Measurements from ENCODE around the gene SLC6A3.

The SLC6A3 gene

DNA sequence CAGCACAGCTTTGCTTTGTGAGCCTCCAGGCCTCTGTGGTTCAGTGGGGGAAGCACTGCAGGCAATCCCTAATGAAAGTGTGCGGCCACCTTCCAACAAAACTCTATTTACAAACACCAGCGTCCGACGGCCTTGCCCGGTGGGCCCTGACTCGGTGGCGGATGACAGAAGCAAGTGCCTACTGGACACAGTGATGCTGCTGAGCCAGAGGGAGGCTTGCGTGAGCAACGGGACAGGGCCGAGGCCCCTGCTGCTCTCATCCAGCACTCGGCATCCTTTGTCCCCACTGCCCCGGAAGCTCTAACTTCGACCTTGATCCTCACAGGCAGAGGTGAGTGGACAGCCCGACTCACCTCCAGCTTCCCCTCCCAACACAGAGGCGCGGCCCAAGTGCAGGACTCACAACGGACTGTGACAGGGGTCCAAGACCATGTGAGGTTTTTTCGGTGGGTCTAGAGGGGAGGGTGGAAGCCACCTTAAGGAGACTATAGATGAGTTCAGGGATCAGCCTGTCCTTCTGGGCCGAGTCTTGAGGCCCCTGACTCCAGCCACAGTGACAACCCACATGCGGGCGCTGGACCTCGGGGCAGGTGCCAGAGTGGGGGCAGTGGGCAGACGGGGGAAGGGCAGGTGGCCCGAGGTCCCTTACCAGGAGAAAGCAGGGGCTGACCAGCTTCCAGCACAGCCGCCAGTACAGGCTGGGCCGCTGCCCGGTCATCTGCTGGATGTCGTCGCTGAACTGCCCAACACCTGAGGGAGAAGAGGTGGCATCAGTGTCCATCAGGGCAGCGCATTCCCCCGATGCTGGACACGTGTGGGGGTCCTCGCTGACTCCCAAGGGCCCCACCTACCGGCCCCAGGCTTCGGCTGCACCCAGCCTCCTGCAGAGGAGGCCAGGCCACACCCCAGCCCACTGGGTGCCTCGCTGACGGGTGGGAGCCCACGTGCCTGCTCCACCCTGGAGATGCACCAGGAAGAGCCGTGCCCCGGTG is 39.4 kb downstream of the SLC6A3 start:
- no peak for DNase-seq (ENCODE audit: low read depth)

DNA sequence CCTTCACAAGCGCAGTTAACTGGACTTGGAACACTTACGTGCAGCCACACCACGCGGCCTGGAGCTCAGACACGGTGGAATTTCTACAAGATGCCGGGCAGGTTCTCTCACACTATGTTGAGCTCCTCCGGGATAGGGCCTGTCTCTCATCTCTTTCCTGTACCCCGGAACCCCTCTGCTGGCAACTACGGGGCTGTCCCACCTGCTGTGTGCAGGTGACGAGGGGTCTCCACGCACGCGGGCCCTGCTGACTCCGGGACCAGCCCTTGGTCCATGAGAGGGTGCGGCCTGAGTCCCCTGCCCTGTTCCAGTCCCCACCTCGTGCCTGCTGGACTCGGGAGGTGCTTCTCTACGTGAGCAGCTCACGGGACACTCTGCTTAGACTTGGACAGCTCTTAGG is 40.1 kb downstream of the SLC6A3 start:
- DNase-seq (ENCODE audit: low read depth), result no peak

DNA sequence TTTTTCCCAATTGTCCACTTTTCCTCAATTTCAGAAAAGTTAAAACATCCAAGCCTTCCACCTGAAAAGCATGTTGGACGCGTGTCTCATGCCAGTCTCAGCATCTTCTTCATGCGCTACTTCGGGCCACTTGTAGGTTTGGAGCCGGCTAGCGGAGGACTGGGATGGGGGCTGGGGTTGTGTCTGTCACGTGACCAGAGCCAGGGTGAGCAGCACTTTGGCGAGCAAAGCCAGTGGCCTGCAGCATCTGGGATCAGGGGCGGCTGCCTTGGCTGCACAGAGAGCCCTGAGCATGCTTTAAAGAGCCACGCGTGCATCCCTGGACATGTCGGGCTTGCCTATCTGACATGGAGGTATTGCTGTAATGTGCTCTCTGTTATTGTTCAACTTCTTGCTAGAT is 41.2 kb downstream of the SLC6A3 start:
- no peak for DNase-seq (ENCODE audit: low read depth)

DNA sequence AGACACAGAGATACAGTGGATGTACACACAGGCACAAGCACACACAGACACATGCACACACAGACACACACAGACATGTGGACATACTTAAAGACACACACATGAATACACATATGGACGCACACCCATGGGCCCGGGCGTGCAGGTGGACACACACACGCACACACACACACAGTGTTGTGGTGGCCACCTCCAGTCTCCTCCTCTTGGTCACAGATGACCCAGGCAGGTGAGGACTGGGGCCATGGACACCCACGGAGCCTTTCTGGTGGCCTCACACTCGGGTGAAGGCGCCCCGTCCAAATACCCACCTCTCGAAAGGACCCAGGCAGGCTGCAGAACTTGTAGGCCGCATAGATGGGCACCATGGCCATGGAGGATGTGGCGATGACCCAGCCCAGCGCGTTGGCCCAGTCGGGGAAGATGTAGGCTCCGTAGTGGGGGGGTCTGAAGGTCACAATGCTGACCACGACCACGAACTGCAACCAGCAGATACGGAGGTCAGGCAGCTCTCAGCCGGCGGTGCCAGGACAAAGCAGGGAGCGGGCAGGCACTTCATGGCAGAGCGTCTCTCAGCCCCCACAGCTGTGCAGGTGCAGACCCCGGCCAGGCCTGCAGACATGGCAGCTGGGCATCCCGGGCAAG is 42.5 kb downstream of the SLC6A3 start:
- DNase-seq (ENCODE audit: low read depth), result no peak

DNA sequence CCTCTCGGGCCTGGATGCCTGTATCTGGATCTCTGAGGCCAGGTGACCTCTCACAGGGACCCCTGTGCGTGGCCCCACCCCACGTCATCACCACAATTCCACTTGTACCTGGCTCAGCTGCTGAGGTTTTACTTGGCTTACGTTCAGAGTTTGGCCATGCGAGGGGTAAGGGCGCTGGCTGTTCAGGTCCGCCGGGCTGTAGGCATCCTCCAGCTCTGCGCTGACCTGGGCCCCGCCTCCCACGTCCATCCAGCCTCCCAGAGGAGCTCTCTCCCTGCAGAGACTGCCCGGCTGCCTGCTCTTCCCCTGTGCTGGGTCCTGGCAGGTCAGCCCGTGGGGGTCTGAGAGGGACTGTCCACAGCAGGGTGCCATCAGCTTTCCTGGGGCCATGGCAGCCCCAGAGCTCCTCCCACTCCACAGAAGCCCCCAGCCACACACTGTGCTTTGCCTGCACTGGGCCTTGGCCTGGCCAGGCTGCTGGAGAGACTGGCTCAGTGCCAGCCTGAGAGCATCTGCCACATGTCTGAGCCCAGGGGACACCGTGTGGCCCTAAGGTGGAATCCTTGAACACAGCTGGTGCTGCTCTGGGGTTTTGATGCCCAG is 43.6 kb downstream of the SLC6A3 start:
- no peak for DNase-seq (ENCODE audit: low read depth)

DNA sequence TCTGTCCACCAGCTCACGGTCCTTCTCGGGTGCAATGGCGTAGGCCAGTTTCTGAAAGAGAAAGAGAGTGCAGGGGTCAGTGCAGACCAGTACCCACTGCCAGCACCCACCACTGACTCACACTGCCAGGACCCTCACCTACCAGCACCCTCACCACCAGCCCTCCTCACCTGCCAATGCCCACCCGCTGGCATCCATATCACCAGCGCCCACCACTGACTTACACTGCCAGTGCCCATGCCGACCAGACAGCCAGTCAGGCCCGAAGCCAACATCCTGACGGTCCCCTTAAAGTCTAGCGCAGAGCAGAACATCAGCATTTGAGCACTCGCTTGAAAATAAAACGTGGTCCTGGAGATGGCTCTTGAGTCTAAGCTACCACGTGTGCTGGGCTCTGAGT is 44.3 kb downstream of the SLC6A3 start:
- DNase-seq (ENCODE audit: low read depth), result no peak

DNA sequence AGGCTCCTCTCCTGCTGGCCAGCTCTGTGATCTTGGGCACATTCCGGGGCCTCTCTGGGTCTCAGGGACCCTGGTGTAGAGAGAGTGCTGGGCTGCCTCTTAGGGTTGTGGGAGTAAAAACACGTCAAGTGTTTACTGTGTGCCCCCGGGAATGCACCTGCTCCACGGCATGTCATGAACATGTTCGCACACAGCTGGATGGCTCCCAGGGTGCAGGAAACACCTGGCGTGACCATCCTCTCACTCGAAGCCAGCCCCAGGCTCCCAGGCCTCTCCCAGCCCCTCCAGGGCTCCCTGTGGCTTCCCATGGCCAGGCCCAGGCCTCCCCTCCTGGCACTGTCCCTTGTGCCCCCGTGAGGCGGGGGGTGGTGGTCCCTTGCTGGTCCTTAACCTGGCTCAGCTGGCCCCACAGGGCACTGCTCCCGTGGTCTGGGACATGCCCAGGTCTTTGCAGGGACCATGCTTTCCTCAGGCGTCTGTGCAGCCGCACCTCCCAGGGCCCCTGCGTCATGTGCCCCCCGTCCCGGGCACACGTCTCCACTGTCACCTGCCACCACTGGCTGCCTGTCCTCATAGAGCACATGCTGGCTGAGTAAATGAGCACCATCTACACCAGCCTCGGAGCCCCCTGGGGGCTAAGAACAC is 44.9 kb downstream of the SLC6A3 start:
- no peak for DNase-seq (ENCODE audit: low read depth)

DNA sequence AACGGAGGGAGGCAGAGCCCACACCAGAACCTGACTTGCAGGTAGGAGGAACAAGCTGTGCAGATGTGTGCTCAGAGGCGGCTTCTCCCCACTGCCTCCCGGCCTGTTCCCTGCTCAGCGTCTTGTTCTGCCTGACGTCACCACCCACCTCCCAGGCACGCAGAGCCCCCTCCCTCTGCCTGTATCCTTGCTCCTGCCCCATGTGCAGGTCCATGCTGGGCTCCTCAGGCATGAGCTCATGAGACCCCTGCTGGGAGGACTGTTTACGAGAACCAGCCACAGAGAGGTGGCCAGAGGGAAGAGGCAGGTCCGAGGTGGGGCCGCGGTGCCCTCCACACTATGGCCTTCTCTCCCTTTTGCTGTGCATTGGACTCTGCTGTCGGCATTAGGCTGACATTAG is 45.5 kb downstream of the SLC6A3 start:
- DNase-seq (ENCODE audit: low read depth), result no peak

DNA sequence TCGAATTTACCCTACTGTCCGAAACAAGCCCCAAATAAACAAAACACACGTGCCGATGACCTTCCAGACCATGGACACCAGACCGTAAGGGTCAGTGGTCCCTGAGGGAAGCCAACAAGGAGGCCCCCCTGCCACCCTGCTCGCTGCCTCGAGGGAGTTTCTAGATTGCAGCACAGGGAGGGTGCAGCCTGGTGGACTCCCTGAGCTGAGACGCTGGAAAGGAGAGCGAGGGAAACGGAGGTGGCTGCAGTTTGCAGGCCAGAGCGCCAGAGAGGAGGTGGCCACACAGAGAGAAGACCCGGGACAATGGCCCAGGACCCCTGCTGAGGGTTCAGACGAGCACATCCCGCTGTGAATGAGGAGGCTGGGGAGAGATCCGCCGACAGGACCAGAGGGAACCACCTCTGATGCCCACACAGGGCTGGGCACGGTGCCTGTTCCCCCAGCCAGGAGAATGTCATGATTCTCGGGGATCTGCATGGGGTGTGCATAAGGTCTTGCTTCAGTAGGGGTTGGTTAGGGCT is 48.9 kb downstream of the SLC6A3 start:
- DNase-seq (ENCODE audit: low read depth), result no peak

DNA sequence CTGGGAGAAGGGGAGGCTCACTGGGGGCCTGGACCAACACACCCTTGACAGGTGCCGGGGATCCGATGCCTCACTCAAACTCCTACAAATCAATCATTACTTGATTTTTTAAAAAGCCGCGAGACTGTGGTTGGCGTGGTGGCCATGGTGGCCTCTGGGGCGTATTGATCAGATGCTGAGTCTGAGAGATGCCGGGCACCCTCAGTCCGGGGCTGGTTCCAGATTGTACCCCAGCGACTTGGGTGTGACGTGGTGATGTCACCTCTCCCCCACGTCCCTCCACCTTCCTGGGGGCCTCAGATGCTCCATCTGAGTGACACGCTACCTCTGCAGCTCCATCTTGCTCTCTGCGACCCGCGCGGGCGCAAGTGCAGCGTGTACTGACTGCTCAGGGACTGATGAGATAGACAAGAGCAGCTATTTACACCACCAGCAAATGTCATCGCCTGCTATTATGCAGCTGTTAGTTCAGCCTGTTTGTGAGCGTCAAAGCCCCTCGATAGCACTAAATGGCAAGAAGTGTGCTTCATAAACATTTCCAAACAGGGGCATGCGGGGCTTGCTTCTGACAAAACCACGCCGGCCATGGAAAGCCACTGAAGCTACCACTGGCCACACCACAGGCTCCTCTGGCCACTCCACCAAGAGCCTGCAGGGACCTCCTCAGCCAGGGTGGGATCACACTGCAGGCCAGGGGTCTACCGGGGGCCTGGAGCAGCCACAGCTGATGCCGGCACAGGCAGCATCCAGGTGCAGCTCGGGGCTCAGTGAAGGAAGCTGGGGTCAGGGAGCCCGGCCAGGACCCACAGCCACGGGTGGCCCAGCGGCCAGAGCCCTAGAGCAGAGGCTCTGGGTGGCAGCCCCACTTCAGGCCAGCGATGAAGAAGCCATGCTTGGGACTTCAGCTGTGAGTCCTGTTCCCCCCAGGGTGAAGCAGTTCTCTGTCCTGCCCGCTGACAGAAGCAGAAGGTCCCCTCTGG is 50.1 kb downstream of the SLC6A3 start:
- no peak for DNase-seq (ENCODE audit: low read depth)

DNA sequence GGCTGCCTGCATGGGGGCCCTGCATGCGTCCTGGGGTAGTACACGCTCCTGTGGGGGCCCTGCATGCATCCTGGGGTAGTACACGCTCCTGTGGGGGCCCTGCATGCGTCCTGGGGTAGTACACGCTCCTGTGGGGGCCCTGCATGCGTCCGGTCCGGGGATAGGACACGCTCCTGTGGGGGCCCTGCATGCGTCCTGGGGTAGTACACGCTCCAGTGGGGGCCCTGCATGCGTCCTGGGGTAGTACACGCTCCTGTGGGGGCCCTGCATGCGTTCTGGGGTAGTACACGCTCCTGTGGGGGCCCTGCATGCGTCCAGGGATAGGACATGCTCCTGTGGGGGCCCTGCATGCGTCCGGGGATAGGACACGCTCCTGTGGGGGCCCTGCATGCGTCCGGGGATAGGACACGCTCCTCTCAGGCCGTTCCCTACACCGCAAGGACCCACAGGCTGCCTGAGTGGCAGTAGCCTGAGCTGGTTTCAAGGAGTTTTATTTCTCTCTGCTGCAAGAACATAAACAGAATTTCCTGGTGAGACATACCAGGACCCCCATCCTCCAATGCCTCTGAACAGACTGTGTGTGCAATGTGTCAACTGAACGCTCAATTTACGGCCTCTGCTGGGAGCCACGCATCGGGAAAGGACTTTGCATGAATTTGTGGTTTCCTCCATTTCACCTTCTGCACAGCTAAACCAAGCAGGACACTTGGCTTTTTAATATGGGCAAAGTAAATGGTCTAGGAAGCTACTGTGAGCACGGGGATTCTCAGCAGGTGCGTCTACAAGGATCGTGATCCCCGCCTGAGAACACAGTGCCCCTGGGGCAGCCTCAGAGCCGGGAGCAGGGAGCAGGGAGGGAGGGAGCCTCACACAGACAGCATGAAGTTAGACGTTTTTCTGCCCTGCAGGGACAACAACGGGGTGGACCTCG is 51.4 kb downstream of the SLC6A3 start:
- DNase-seq (ENCODE audit: low read depth), result no peak

DNA sequence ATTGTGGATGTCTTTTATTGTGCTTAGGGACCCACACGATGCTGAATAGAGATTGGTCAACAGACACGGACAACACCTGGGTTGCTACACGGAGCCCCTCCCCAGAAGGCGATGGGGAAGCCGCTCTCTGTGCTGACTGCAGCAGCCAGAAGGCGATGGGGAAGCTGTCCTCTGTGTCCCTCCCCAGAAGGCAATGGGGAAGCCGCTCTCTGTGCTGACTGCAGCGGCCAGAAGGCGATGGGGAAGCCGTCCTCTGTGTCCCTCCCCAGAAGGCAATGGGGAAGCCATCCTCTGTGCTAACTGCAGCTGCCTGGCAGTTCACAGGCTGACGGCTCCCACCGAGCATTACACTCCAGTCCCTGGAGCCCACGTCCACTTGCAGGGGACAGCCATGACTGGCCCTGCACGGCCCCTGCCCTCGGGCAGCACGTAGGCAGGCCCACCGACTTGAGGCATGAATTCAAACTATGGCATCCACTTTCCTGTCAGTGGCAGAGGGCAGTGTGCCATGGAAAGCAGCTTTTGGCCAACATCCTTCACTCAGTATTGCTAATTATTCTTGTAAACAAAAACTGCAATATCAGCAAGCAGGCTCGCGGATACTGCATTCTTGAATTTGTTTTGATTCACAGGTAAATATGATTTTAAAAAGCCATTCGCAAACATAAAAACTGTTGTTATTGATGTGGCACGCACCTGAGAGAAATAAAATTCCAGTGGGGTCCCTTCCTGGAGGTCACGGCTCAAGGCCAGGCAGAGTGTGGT is 52.3 kb downstream of the SLC6A3 start:
- DNase-seq (ENCODE audit: low read depth), result no peak

DNA sequence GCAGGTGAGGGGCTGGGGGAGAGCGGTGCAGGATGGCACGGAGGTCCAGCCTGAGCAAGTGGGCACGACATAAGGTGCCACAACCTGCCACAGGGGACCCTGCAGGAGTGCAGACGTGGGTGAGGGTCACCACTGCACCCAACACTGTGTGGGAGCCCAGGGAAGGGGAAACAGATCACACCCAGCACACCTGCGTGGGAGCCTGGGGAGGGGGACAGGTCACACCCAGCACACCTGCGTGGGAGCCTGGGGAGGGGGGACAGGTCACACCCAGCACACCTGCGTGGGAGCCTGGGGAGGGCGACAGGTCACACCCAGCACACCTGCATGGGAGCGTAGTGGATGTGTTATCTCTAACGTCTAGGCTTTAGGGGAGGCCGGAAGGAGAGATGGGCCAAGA is 53.0 kb downstream of the SLC6A3 start:
- no peak for DNase-seq (ENCODE audit: low read depth)

DNA sequence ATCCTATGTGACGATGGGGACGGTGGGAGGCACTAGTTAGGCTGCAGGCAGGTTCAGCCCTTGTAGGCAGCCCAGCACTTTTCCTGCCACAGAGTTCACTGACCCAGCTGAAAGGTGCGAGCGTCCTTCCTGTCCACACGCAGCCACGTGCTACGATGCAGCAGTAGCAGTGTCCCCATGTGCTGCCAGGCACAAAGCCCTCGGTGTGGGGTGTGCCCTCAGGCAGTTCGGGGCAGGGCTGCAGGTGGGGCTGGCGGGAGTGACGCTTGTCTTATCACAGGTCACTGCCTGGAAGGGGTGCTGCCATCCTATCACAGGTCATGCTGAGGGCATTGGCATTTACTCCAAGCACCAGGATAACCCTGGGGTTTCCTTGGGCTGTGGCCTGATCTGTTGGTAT is 53.5 kb downstream of the SLC6A3 start:
- DNase-seq (ENCODE audit: low read depth), result no peak

DNA sequence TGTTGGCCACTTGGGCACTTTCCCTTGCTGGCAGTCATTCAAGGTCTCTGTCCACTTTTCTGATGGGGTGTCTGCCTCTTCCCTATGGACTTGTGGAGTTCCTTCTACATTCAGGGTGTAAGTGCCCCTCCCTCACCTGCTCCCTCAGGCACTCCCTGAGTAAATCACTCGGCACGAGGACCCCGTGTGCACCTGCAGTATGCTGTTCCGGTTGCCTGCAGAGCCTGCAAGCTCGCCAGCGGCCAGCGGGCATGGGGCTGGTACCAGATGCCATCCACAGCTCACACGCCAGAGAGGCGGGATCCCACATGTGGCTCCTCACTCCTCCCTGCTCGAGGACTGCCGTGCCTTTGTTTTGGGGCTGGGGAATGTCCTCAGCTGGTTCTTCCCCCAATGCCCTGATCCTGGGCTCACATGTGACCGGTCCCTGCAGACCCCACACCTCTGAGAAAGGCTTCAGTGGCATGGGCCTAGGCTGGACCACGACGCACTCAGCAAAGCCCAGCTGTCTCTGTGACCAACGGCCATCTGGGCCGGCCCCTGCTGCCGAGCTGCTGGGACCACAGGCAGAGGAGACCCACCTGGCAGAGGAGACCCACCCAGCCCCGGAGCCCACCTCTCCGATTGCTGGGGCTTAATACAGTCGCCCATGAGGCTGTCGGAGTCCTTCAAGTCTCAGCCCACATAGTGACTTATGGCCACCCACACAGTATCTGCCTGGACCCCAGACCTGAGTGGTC is 54.2 kb downstream of the SLC6A3 start:
- no peak for DNase-seq (ENCODE audit: low read depth)

DNA sequence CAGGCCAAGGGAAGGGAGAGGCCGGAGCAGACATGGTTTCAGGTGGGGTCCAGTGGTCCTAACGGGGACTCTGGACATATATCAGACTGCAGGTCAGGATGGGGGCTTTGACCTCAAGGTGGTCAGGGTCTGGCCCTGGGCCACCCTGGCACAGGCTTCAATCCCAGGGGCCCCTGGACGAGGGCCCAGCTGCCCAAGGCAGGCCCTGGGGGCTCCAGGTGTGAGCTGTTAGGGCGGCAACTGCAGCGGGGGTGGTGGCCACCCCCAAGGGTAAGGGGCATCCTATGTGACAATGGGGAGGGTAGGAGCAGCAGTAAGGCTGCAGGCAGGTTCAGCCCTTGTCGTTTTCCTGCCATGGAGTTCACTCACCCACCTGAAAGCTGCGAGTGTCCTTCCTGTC is 54.9 kb downstream of the SLC6A3 start:
- DNase-seq (ENCODE audit: low read depth), result no peak

DNA sequence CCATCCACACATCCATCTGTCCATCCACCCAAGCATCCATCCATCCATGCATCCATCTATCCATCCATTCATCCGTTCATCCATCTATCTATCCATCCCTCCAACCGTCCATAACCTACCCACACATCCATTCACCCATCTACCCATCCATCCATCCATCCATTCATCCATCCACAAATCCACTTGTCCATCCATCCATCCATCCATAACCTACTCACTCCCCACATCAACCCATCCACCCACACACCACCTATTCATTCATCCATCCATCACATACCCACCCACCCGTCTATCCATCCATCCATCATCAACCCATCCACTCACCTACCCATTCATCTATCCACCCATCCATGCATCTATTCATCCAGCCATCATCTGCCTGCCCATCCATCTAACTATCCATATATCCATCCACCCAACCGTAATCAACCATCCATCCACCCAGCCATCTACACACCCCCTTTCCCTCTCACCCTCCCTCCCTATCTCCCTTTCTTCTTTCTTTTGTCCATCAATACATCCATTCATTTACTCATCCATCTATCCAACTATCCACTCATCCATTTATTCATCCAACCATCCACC is 56.8 kb downstream of the SLC6A3 start:
- no peak for DNase-seq (ENCODE audit: low read depth)

DNA sequence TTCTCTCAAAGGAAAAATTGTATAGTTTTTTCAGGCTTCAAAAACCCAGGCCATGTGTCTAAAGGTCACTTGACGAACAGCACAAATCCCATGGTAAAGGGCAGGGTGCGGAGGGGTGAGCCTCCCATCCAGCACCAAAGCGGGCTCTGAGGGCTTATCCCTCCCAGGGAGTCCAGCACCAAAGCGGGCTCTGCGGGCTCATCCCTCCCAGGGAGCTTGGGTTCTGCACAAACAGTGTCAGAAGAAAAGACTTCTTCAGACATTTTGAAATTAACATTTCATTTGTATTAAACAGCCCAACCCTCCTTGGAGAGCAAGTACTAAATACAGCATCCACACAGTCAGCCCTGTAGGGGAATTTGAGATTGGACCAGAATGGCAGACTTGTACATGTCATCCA is 57.4 kb downstream of the SLC6A3 start:
- DNase-seq (ENCODE audit: low read depth), result no peak

Data from activated T-cell treated with anti-CD3 and anti-CD28 coated beads for 24 hours (primary cell).